ENCODE results near the gene ULK4.
"Not testable (repeated sequence)": the region's sequence is repeated elsewhere in the genome, so short reads cannot be mapped to it uniquely, and the experiment has no call there.

The ULK4 gene

DNA sequence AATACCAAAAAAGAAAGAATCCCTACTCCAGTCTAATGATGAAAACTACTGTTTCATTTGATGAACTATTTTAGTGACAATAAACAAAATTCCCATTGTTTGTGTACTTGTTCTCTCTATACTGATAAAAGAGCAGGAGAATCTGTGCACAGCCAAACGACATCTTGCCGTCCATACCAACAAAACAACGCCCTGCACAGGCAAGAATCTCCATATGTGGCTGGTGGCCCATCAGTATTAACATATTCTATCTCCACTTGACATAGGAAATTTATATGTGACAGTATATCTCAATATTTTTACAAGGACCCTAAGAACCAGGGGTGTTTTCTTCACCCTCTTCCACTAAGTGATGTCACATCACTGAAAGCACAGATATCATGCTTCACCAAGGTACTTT, 279.5 kb downstream of the ULK4 start:
- no peak for TF ChIP-seq MYC (IDR thresholded peaks at IDR 0.05; ENCODE audit: low read depth, low read length)
- TF ChIP-seq, protein P1, sequence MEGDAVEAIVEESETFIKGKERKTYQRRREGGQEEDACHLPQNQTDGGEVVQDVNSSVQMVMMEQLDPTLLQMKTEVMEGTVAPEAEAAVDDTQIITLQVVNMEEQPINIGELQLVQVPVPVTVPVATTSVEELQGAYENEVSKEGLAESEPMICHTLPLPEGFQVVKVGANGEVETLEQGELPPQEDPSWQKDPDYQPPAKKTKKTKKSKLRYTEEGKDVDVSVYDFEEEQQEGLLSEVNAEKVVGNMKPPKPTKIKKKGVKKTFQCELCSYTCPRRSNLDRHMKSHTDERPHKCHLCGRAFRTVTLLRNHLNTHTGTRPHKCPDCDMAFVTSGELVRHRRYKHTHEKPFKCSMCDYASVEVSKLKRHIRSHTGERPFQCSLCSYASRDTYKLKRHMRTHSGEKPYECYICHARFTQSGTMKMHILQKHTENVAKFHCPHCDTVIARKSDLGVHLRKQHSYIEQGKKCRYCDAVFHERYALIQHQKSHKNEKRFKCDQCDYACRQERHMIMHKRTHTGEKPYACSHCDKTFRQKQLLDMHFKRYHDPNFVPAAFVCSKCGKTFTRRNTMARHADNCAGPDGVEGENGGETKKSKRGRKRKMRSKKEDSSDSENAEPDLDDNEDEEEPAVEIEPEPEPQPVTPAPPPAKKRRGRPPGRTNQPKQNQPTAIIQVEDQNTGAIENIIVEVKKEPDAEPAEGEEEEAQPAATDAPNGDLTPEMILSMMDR (IDR thresholded peaks at IDR 0.05; ENCODE audit: low read depth, low read length) = no peak
- TF ChIP-seq POLR2A (IDR thresholded peaks at IDR 0.05; ENCODE audit: extremely low read depth, insufficient read length) = no peak
- TF ChIP-seq, protein P2, sequence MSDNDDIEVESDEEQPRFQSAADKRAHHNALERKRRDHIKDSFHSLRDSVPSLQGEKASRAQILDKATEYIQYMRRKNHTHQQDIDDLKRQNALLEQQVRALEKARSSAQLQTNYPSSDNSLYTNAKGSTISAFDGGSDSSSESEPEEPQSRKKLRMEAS (IDR thresholded peaks at IDR 0.05; ENCODE audit: low read depth, low read length) = no peak
- DNase-seq (ENCODE audit: low read depth) = no peak
- H3K4me3 ChIP-seq (ENCODE audit: low read depth, low read length) = no peak overlapping the region

DNA sequence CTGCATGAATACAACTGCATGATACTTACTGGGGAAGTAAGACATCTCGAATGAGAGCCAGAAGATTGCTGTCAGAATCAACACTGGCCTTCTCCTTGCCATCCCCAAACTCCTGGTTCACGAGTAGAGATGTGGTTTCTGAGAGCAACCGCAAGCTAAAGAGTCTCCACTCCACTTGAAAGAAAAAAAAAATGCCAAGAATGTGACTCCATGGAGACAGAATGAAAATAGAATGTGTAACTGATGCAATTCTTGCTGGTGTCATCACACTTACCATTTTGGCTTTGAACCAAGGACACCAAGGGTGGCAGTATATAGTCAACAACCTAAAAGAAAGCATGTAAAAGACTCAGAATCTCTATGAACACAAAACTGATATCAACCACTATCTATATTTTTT, 280.4 kb downstream of the ULK4 start:
- H3K4me3 ChIP-seq (ENCODE audit: low read depth, low read length) = no peak overlapping the region
- TF ChIP-seq, protein P1 (IDR thresholded peaks at IDR 0.05; ENCODE audit: low read depth, low read length) = no peak
- TF ChIP-seq POLR2A (IDR thresholded peaks at IDR 0.05; ENCODE audit: extremely low read depth, insufficient read length) (no peak), MYC (IDR thresholded peaks at IDR 0.05; ENCODE audit: low read depth, low read length) (no peak)
- TF ChIP-seq, protein P2 (IDR thresholded peaks at IDR 0.05; ENCODE audit: low read depth, low read length) = no peak
- DNase-seq (ENCODE audit: low read depth) = no peak

DNA sequence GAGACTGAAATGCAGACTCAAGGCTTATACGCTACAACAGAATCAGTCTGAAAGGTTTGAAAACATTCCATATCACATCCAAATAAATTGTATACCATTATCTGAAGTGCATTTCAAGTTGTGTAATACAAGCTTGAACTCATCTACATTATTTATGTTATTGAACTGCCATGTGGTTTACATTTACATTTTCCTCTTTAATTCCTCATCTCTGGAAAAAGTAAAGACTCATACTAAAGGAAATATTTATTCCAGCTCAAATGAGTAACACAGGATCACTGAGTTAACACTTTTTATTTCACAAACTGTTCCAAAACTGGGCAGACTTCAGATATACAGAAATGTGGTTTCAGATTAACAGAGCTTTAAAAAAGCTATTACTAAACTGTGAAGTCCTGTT, 282.5 kb downstream of the ULK4 start:
- TF ChIP-seq, protein P1 (IDR thresholded peaks at IDR 0.05; ENCODE audit: low read depth, low read length) = no peak
- TF ChIP-seq MYC (IDR thresholded peaks at IDR 0.05; ENCODE audit: low read depth, low read length) = no peak
- TF ChIP-seq POLR2A (IDR thresholded peaks at IDR 0.05; ENCODE audit: extremely low read depth, insufficient read length) = no peak
- TF ChIP-seq, protein P2 (IDR thresholded peaks at IDR 0.05; ENCODE audit: low read depth, low read length) = no peak
- DNase-seq (ENCODE audit: low read depth) = no peak
- H3K4me3 ChIP-seq (ENCODE audit: low read depth, low read length) = no peak overlapping the region

DNA sequence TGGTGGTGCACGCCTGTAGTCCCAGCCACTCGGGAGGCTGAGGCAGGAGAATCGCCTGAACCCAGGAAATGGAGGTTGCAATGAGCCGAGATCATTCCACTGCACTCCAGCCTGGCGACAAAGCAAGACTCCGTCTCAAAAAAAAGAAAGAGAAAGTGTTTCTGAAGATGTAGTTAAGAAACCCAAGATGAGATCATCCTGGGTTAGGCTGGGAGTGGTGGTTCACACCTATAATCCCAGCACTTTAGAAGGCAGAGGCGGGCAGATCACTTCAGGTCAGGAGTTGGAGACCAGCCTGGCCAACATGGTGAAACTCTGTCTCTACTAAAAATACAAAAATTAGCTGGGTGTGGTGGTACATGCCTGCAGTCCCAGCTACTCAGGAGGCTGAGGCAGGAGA, 286.8 kb downstream of the ULK4 start:
- not testable (repeated sequence) for DNase-seq (ENCODE audit: low read depth); H3K4me3 ChIP-seq (ENCODE audit: low read depth, low read length)

DNA sequence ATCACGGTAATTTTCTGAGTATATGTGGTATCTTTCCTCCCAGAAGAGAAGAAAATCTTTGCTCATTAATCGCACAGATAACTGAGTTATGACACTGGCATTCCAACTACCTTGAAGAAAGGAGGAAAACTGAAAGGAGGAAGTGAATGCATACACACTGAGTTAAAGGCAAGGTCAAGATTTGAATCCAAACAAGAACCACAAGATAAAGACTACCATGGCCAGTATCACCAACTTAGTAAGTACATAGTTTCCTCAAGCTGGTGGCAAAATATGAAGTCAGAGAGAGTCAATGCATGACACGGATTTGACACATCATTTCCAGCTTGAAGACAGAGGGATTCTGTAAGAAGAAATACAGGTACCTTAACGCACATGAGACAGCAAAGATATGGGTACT, 287.5 kb downstream of the ULK4 start:
- no peak overlapping the region for H3K4me3 ChIP-seq (ENCODE audit: low read depth, low read length)
- no peak for DNase-seq (ENCODE audit: low read depth)

DNA sequence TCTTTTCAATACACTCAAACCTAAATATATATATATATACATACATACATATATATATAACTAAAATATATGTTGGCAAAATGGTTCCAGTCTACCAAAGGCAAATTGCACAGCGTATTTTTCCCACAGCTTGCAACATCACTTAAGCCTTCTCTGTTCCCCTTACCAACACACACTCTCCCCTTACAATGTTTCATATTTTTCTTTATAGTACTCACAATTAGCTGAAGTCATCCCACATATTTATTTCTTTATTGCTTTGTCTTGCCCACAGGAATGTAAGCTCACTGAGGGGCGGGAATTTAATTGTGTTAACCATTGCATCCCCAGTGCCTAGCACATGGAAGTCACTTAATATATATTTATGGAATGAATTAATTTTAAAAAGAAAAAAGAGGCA, 288.3 kb downstream of the ULK4 start:
- no peak overlapping the region for H3K4me3 ChIP-seq (ENCODE audit: low read depth, low read length)
- no peak for DNase-seq (ENCODE audit: low read depth)
- no peak for TF ChIP-seq MYC (IDR thresholded peaks at IDR 0.05; ENCODE audit: low read depth, low read length)

More for the DNA sequence above, 287.5 kb downstream of the ULK4 start:
- no peak for TF ChIP-seq POLR2A (IDR thresholded peaks at IDR 0.05; ENCODE audit: extremely low read depth, insufficient read length)
- TF ChIP-seq, protein P1 (IDR thresholded peaks at IDR 0.05; ENCODE audit: low read depth, low read length) = no peak
- TF ChIP-seq, protein P2 (IDR thresholded peaks at IDR 0.05; ENCODE audit: low read depth, low read length) = no peak
- no peak for TF ChIP-seq MYC (IDR thresholded peaks at IDR 0.05; ENCODE audit: low read depth, low read length)

DNA sequence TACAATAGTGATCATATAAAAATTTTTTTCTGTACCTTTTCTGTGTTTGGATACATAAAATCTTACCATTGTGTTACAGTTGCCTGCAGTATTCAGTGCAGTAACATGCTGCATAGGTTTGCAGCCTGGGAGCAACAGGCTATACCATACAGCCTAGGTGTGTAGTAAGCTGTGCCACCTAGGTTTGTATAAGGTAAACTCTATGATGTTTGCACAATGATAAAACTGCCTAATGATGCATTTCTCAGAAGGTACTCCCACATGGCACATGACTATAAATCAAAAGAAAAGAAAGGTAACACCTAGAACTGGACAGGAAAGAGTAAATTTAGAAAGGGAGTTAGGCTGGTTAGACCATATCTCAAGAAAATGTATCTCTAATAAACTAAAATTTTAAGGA, 293.5 kb downstream of the ULK4 start:
- TF ChIP-seq, protein P1 (IDR thresholded peaks at IDR 0.05; ENCODE audit: low read depth, low read length) = no peak
- TF ChIP-seq POLR2A (IDR thresholded peaks at IDR 0.05; ENCODE audit: extremely low read depth, insufficient read length) = no peak
- TF ChIP-seq, protein P2 (IDR thresholded peaks at IDR 0.05; ENCODE audit: low read depth, low read length) = no peak
- no peak for TF ChIP-seq MYC (IDR thresholded peaks at IDR 0.05; ENCODE audit: low read depth, low read length)
- no peak for DNase-seq (ENCODE audit: low read depth)
- H3K4me3 ChIP-seq (ENCODE audit: low read depth, low read length) = no peak overlapping the region

Measured in NB4 (cell line).